SK-N-SH (cell line): ENCODE data around the gene PEAK1. TPM values are rescaled to one million over a fixed set of nuclear protein-coding genes. Genes with fewer than 3 reads are reported as not detected.

ENCODE experiments used
- CTCF ChIA-PET: fragments of 300-600, 350-600 bp; formaldehyde crosslinking; extraction: SDS; loops from one replicate; lab custom pipeline; 2021; lab: Yijun Ruan, JAX
- POLR2A ChIA-PET: fragments of 350-600 bp; sonication (Branson Sonifier 250); formaldehyde crosslinking; extraction: SDS; loops from one replicate; lab custom pipeline; 2020; ENCODE audit warnings: antibody characterized with exemption, inconsistent platforms; lab: Yijun Ruan, JAX
- DNase-seq: peaks from one replicate; pipeline ENCODE4 v3.0.0; 2012
- H2AFZ ChIP-seq: fragments of 200-600 bp; sonication (generic); 2 replicates; pipeline ENCODE4 v1.8.1; 2016; ENCODE audit warnings: antibody characterized with exemption, mild to moderate bottlenecking, low read depth
- H3F3A ChIP-seq: fragments of 200-600 bp; sonication (generic); replicated peaks from 2 replicates; pipeline ENCODE3; 2016; ENCODE audit warnings: antibody characterized with exemption, mild to moderate bottlenecking; ENCODE audit not compliant: insufficient read depth
- H3K27ac ChIP-seq, 2 experiments: fragments of 200-500 bp in 1 of 2; fragments of 200-600 bp in 1 of 2; sonication (Bioruptor generic) in 1 of 2; sonication (generic), shearing (Covaris generic) in 1 of 2; 2 replicates each; pipeline versions ENCODE4 v1.5.1 to v1.6.1; 2014 to 2016; ENCODE audit warnings: low read depth in 2 of 2, inconsistent platforms in 1 of 2, low read length in 1 of 2, mild to moderate bottlenecking in 1 of 2, mixed read lengths in 1 of 2
- H3K27me3 ChIP-seq: fragments of 200-600 bp; sonication (generic), shearing (Covaris generic); 2 replicates; pipeline ENCODE4 v1.6.1; 2016; ENCODE audit warnings: mixed run types; ENCODE audit not compliant: insufficient read depth
- H3K36me3 ChIP-seq, 2 experiments: fragments of 200-500 bp in 1 of 2; fragments of 200-600 bp in 1 of 2; sonication (Bioruptor generic) in 1 of 2; sonication (generic) in 1 of 2; replicated peaks in 1 of 2; 2 replicates each; pipeline versions ENCODE3 to v1.5.1; 2014 to 2016; ENCODE audit warnings: low read length in 1 of 2, mild to moderate bottlenecking in 1 of 2; ENCODE audit not compliant: insufficient read depth in 2 of 2, control insufficient read depth in 1 of 2
- H3K4me1 ChIP-seq, 2 experiments: fragments of 200-500 bp in 1 of 2; fragments of 200-600 bp in 1 of 2; sonication (Bioruptor generic) in 1 of 2; sonication (generic), shearing (Covaris generic) in 1 of 2; 2 replicates each; pipeline versions ENCODE4 v1.5.1 to v1.6.1; 2014 to 2016; ENCODE audit warnings: low read depth in 1 of 2, low read length in 1 of 2, mixed run types in 1 of 2; ENCODE audit not compliant: insufficient read depth in 2 of 2, control insufficient read depth in 1 of 2
- H3K4me2 ChIP-seq: fragments of 200-600 bp; sonication (generic), shearing (Covaris generic); 2 replicates; pipeline ENCODE4 v1.6.1; 2017; ENCODE audit warnings: mixed run types
- H3K4me3 ChIP-seq, 2 experiments: fragments of 200-500 bp in 1 of 2; fragments of 200-600 bp in 1 of 2; sonication (Bioruptor generic) in 1 of 2; sonication (generic), shearing (Covaris generic) in 1 of 2; 2 replicates each; pipeline versions ENCODE4 v1.5.1 to v1.8.1; 2014 to 2016; ENCODE audit warnings: low read depth in 2 of 2, inconsistent platforms in 1 of 2, low read length in 1 of 2, mild to moderate bottlenecking in 1 of 2, mixed read lengths in 1 of 2, moderate library complexity in 1 of 2
- H3K79me2 ChIP-seq: fragments of 200-600 bp; sonication (generic); 2 replicates; pipeline ENCODE4 v1.8.1; 2017; ENCODE audit warnings: mild to moderate bottlenecking; ENCODE audit not compliant: insufficient read depth
- H3K9ac ChIP-seq: fragments of 200-600 bp; sonication (generic); 2 replicates; pipeline ENCODE4 v1.6.1; 2017; ENCODE audit warnings: mixed run types
- H3K9me2 ChIP-seq: fragments of 200-600 bp; sonication (generic); 2 replicates; pipeline ENCODE4 v1.6.1; 2017; ENCODE audit warnings: mixed run types
- H3K9me3 ChIP-seq: fragments of 200-600 bp; sonication (generic); 2 replicates; pipeline ENCODE4 v1.6.1; 2017; ENCODE audit warnings: mixed run types, mild to moderate bottlenecking, moderate library complexity
- H4K20me1 ChIP-seq: fragments of 200-600 bp; sonication (generic); 2 replicates; pipeline ENCODE4 v1.6.1; 2017; ENCODE audit warnings: mild to moderate bottlenecking, mixed run types; ENCODE audit not compliant: insufficient read depth
- CHD2 ChIP-seq: fragments of 150-350 bp; IDR thresholded peaks from 2 replicates; pipeline ENCODE4 v1.6.1; 2018; ENCODE audit warnings: low read length; ENCODE audit not compliant: partially characterized antibody
- ELF1 ChIP-seq: IDR thresholded peaks from 2 replicates; pipeline ENCODE4 v1.4.0; 2012
- EP300 ChIP-seq, 2 experiments: IDR thresholded peaks; 2 replicates each; pipeline versions ENCODE4 v1.4.0 to v1.6.1; 2012; ENCODE audit warnings: borderline replicate concordance in 1 of 2, low read depth in 1 of 2, low read length in 1 of 2
- EZH2phosphoT487 ChIP-seq: fragments of 200-600 bp; sonication (generic); IDR thresholded peaks from 2 replicates; pipeline ENCODE4 v1.6.1; 2017; ENCODE audit warnings: low read depth, mixed run types, mild to moderate bottlenecking, antibody characterized with exemption, moderate library complexity, borderline replicate concordance
- FOSL2 ChIP-seq: IDR thresholded peaks from 2 replicates; pipeline ENCODE4 v1.4.0; 2012; ENCODE audit warnings: low read depth, mild to moderate bottlenecking, moderate library complexity, borderline replicate concordance
- FOXJ3 ChIP-seq: sonication (generic); formaldehyde crosslinking; IDR thresholded peaks from 2 replicates; pipeline ENCODE4 v1.5.1; 2020; ENCODE audit warnings: mild to moderate bottlenecking, missing genetic modification reagents
- FOXM1 ChIP-seq: IDR thresholded peaks from 2 replicates; pipeline ENCODE4 v1.4.0; 2012; ENCODE audit warnings: low read depth, mild to moderate bottlenecking
- GABPA ChIP-seq: IDR thresholded peaks from 2 replicates; pipeline ENCODE4 v1.4.0; 2012; ENCODE audit warnings: low read depth, mild to moderate bottlenecking
- GATA2 ChIP-seq: sonication (generic); formaldehyde crosslinking; IDR thresholded peaks from 2 replicates; pipeline ENCODE4 v1.5.0; 2020; ENCODE audit warnings: mild to moderate bottlenecking, missing genetic modification reagents
- MEF2A ChIP-seq: IDR thresholded peaks from 2 replicates; pipeline ENCODE4 v1.4.0; 2012; ENCODE audit warnings: low read depth, borderline replicate concordance
- POLR2AphosphoS5 ChIP-seq: IDR thresholded peaks from 2 replicates; pipeline ENCODE4 v1.6.1; 2012; ENCODE audit warnings: low read depth, low read length
- RAD21 ChIP-seq: IDR thresholded peaks from 2 replicates; pipeline ENCODE4 v1.6.1; 2012; ENCODE audit warnings: mild to moderate bottlenecking, low read length
- RCOR1 ChIP-seq: fragments of 150-350 bp; IDR thresholded peaks from 2 replicates; pipeline ENCODE4 v1.6.1; 2017; ENCODE audit warnings: antibody characterized with exemption, low read length
- RXRA ChIP-seq: IDR thresholded peaks from 2 replicates; pipeline ENCODE4 v1.4.0; 2012; ENCODE audit warnings: low read depth, mild to moderate bottlenecking, borderline replicate concordance
- YY1 ChIP-seq: IDR thresholded peaks from 2 replicates; pipeline ENCODE4 v1.4.0; 2012; ENCODE audit warnings: low read depth, mild to moderate bottlenecking
- WGBS: methylation state at CpG from one replicate; pipeline ENCODE4 v1.1.6; 2017; ENCODE audit warnings: low lambda C conversion rate; 5-methylcytosine and 5-hydroxymethylcytosine counted together
- polyA plus RNA-seq, 3 experiments: library from polyadenylated mRNA; depleted of rRNA; stranded (reverse); fragments of >200 nt; gene quantifications; 2 replicates each; pipeline ENCODE4 v1.2.3, GENCODE V29; 2012
- TF ChIP-seq, protein P1 (sequence below): IDR thresholded peaks from 2 replicates; pipeline ENCODE4 v1.4.0; 2012; ENCODE audit warnings: low read depth, borderline replicate concordance
- TF ChIP-seq, protein P2 (sequence below): fragments of 150-350 bp; IDR thresholded peaks from 2 replicates; pipeline ENCODE4 v1.6.1; 2017; ENCODE audit warnings: antibody characterized with exemption, low read length, low read depth, borderline replicate concordance
- TF ChIP-seq, protein P3 (sequence below): fragments of 150-350 bp; IDR thresholded peaks from 2 replicates; pipeline ENCODE4 v1.6.1; 2016; ENCODE audit warnings: mild to moderate bottlenecking, low read depth, low read length
- TF ChIP-seq, protein P4 (sequence below): IDR thresholded peaks from 2 replicates; pipeline ENCODE4 v1.6.1; 2012; ENCODE audit warnings: mild to moderate bottlenecking, low read depth, low read length, moderate library complexity
- TF ChIP-seq, protein P5 (sequence below): IDR thresholded peaks from 2 replicates; pipeline ENCODE4; 2012

PEAK1 gene
- polyA plus RNA-seq, 1 of the 3 experiments (the other 2 are of a cell fraction): 9.0 TPM

DNA sequence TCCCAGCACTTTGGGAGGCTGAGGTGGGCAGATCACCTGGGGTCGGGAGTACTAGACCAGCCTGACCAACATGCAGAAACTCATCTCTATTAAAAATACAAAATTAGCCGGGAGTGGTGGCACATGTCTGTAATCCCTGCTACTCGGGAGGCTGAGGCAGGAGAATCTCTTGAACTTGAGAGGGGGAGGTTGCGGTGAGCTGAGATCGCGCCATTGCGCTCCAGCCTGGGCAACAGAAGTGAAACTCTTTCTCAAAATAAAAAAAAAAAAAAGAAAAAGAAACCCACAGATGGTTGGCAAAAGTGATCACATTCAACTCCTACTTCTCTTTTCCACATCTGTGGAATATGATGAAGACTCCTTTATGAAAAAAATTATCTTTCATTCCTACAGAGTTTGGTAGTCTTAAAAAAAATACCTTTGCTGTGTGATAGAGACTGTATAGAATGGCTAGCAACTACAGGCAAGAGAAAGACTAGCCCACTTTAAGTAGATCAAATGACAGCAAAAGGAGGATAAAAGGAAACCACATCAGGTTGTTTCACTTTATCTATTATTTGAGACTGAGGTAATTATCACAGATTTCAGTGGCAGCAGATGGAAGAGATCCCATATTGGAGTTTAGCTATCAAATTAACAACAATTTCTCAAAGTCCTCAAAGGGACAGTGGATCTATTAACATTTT lies 176.0 kb downstream of the PEAK1 start:
- CTCF ChIA-PET: no interaction called here
- no peak overlapping the region for H3K9ac ChIP-seq
- no peaks in the 10 kb centered on the region for H3F3A ChIP-seq
- no peaks in the 10 kb centered on the region for H3K9me3 ChIP-seq
- H3K4me1 ChIP-seq: peaks cover 0 to 6% of the 10 kb centered on the region in 2 experiments; a peak in 1 of 4 replicates
- peaks cover 0 to 16% of the 10 kb centered on the region in 2 experiments for H3K36me3 ChIP-seq
- peak overlapping the region in 1 of 2 experiments; percentile 3; a peak in 1 of 4 replicates for H3K27ac ChIP-seq
- no peak overlapping the region for H3K4me3 ChIP-seq
- H3K9me2 ChIP-seq: no peaks in the 10 kb centered on the region
- H3K27me3 ChIP-seq: no peaks in the 10 kb centered on the region
- no peaks in the 10 kb centered on the region; the same call in 1 of the 2 replicates for H3K79me2 ChIP-seq
- no peak overlapping the region for H3K4me2 ChIP-seq
- no peak overlapping the region for H2AFZ ChIP-seq
- TF ChIP-seq POLR2AphosphoS5 (no peak), CHD2 (no peak), ELF1 (no peak), YY1 (no peak), RXRA (no peak), EP300 (IDR thresholded peaks at IDR 0.05; ENCODE audit: borderline replicate concordance in 1 of 2, low read depth in 1 of 2, low read length in 1 of 2) (no peak), GATA2 (CRISPR knock-in tag) (no peak), MEF2A (no peak), EZH2phosphoT487 (no peak), RAD21 (no peak), FOXJ3 (CRISPR knock-in tag) (no peak), FOXM1 (no peak), RCOR1 (no peak), GABPA (no peak), FOSL2 (no peak)
- TF ChIP-seq, protein P1, sequence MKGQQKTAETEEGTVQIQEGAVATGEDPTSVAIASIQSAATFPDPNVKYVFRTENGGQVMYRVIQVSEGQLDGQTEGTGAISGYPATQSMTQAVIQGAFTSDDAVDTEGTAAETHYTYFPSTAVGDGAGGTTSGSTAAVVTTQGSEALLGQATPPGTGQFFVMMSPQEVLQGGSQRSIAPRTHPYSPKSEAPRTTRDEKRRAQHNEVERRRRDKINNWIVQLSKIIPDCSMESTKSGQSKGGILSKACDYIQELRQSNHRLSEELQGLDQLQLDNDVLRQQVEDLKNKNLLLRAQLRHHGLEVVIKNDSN: no peak
- TF ChIP-seq, protein P2, sequence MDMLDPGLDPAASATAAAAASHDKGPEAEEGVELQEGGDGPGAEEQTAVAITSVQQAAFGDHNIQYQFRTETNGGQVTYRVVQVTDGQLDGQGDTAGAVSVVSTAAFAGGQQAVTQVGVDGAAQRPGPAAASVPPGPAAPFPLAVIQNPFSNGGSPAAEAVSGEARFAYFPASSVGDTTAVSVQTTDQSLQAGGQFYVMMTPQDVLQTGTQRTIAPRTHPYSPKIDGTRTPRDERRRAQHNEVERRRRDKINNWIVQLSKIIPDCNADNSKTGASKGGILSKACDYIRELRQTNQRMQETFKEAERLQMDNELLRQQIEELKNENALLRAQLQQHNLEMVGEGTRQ: no peak
- TF ChIP-seq, protein P3, sequence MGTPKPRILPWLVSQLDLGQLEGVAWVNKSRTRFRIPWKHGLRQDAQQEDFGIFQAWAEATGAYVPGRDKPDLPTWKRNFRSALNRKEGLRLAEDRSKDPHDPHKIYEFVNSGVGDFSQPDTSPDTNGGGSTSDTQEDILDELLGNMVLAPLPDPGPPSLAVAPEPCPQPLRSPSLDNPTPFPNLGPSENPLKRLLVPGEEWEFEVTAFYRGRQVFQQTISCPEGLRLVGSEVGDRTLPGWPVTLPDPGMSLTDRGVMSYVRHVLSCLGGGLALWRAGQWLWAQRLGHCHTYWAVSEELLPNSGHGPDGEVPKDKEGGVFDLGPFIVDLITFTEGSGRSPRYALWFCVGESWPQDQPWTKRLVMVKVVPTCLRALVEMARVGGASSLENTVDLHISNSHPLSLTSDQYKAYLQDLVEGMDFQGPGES: no peak
- TF ChIP-seq, protein P4, sequence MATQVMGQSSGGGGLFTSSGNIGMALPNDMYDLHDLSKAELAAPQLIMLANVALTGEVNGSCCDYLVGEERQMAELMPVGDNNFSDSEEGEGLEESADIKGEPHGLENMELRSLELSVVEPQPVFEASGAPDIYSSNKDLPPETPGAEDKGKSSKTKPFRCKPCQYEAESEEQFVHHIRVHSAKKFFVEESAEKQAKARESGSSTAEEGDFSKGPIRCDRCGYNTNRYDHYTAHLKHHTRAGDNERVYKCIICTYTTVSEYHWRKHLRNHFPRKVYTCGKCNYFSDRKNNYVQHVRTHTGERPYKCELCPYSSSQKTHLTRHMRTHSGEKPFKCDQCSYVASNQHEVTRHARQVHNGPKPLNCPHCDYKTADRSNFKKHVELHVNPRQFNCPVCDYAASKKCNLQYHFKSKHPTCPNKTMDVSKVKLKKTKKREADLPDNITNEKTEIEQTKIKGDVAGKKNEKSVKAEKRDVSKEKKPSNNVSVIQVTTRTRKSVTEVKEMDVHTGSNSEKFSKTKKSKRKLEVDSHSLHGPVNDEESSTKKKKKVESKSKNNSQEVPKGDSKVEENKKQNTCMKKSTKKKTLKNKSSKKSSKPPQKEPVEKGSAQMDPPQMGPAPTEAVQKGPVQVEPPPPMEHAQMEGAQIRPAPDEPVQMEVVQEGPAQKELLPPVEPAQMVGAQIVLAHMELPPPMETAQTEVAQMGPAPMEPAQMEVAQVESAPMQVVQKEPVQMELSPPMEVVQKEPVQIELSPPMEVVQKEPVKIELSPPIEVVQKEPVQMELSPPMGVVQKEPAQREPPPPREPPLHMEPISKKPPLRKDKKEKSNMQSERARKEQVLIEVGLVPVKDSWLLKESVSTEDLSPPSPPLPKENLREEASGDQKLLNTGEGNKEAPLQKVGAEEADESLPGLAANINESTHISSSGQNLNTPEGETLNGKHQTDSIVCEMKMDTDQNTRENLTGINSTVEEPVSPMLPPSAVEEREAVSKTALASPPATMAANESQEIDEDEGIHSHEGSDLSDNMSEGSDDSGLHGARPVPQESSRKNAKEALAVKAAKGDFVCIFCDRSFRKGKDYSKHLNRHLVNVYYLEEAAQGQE: no peak
- TF ChIP-seq, protein P5, sequence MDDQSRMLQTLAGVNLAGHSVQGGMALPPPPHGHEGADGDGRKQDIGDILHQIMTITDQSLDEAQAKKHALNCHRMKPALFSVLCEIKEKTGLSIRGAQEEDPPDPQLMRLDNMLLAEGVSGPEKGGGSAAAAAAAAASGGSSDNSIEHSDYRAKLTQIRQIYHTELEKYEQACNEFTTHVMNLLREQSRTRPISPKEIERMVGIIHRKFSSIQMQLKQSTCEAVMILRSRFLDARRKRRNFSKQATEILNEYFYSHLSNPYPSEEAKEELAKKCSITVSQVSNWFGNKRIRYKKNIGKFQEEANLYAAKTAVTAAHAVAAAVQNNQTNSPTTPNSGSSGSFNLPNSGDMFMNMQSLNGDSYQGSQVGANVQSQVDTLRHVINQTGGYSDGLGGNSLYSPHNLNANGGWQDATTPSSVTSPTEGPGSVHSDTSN: no peak
- TF ChIP-seq, all 33 proteins: peak for 0
- DNase-seq: no peak
- POLR2A ChIA-PET: no interaction called here
- H4K20me1 ChIP-seq: no peaks in the 10 kb centered on the region
- WGBS: 96% methylated on average over 7 of the region's 7 CpGs
